Measurements from ENCODE around the gene CAPN12. TPM values are rescaled to one million over a fixed set of nuclear protein-coding genes. Genes with fewer than 3 reads are reported as not detected.

The CAPN12 gene
- total and polyA plus RNA-seq, 4 experiments from 2014 or later = 3.9 to 19.5 (median 13.3) TPM

- peak; percentile 56 to 69 (median 65) for DNase-seq
- CTCF ChIA-PET (ENCODE audit: partially characterized antibody) = interaction anchor here (0.6 to 1.5 kb wide), 10 partner anchors 10 to 178 kb away, joined by 3 to 10 read pairs (median 3); no protein-coding TSS in a partner anchor
- H3K27me3 Mint-ChIP-seq = no peaks in the 10 kb centered on the region
- H3K27ac Mint-ChIP-seq = peak overlapping the region; percentile 81 to 92 (median 88)
- no peaks in the 10 kb centered on the region for H3K9me3 Mint-ChIP-seq
- peaks cover 0 to 16% of the 10 kb centered on the region in 2 donors for H3K36me3 Mint-ChIP-seq
- Histone ChIP-seq H3K27me3 (ENCODE audit: insufficient read depth, low read length) (no peaks in the 10 kb centered on the region), H3K36me3 (ENCODE audit: insufficient read depth, low read length) (no peaks in the 10 kb centered on the region), H3K9me3 (ENCODE audit: control insufficient read depth in 1 of 2, low read length in 2 of 2) (no peaks in the 10 kb centered on the region), H3K4me3 (ENCODE audit: low read length in 2 of 2) (peak overlapping the region in 1 of 2 donors; percentile 22), H3K27ac (ENCODE audit: low read depth, low read length) (peak overlapping the region; percentile 32), H3K4me1 (ENCODE audit: insufficient read depth, low read length) (peaks cover 98% of the 10 kb centered on the region)
- H3K4me1 Mint-ChIP-seq = peaks cover 54 to 96% (median 77%) of the 10 kb centered on the region in 4 donors
- peak overlapping the region; percentile 65 to 82 (median 79) for H3K4me3 Mint-ChIP-seq
- POLR2A ChIA-PET (ENCODE audit: partially characterized antibody) = interaction anchor here (0.6 to 2.5 kb wide), 11 partner anchors 8 to 291 kb away, joined by 3 to 23 read pairs (median 4); partner anchors contain the start of genes ACTN4 and FAM98C
- intact Hi-C loops (cut with micrococcal nuclease) = loop anchor here (2.0 kb wide), 1 partner anchor 37 kb away; no protein-coding TSS in a partner anchor
Observed at GRCh38 chr19:38693380-38694223, 50.7 kb downstream of the CAPN12 start.

GRCh38 chr19:38692458-38693379 lies 51.6 kb downstream of the CAPN12 start:
- ChIA-PET CTCF (ENCODE audit: partially characterized antibody) (interaction anchor here (0.6 to 1.5 kb wide), 8 partner anchors 9 to 237 kb away, joined by 3 to 10 read pairs (median 3); no protein-coding TSS in a partner anchor), POLR2A (ENCODE audit: partially characterized antibody) (interaction anchor here (0.8 to 2.5 kb wide), 8 partner anchors 9 to 150 kb away, joined by 3 to 23 read pairs (median 4); partner anchors contain the start of gene ACTN4)
- peak overlapping the region; percentile 65 to 85 (median 79) for H3K4me3 Mint-ChIP-seq
- peaks cover 48 to 91% (median 71%) of the 10 kb centered on the region in 4 donors for H3K4me1 Mint-ChIP-seq
- H3K27ac Mint-ChIP-seq = peak overlapping the region; percentile 81 to 92 (median 88)
- no peaks in the 10 kb centered on the region for H3K36me3 ChIP-seq (ENCODE audit: insufficient read depth, low read length)
- peaks cover 0 to 10% of the 10 kb centered on the region in 2 donors for H3K36me3 Mint-ChIP-seq
- no peaks in the 10 kb centered on the region for H3K9me3 Mint-ChIP-seq
- H3K27me3 ChIP-seq (ENCODE audit: insufficient read depth, low read length) = no peaks in the 10 kb centered on the region
- no peak for DNase-seq
- no peak overlapping the region for H3K4me3 ChIP-seq (ENCODE audit: low read length in 2 of 2)
- H3K4me1 ChIP-seq (ENCODE audit: insufficient read depth, low read length) = peaks cover 96% of the 10 kb centered on the region
- no peaks in the 10 kb centered on the region for H3K27me3 Mint-ChIP-seq
- peak overlapping the region; percentile 32 for H3K27ac ChIP-seq (ENCODE audit: low read depth, low read length)
- H3K9me3 ChIP-seq (ENCODE audit: control insufficient read depth in 1 of 2, low read length in 2 of 2) = no peaks in the 10 kb centered on the region
- intact Hi-C loops (cut with micrococcal nuclease) = no loop called here

- H3K27ac ChIP-seq (ENCODE audit: low read depth, low read length) = peak overlapping the region; percentile 18
- Mint-ChIP-seq H3K9me3 (no peaks in the 10 kb centered on the region), H3K27ac (peak overlapping the region; percentile 48 to 84 (median 78)), H3K4me1 (peaks cover 52 to 92% (median 72%) of the 10 kb centered on the region in 4 donors), H3K36me3 (peaks cover 0 to 10% of the 10 kb centered on the region in 2 donors), H3K4me3 (peak overlapping the region in 7 of 8 donors; percentile 46 to 85 (median 60)), H3K27me3 (no peaks in the 10 kb centered on the region)
- no peak overlapping the region for H3K4me3 ChIP-seq (ENCODE audit: low read length in 2 of 2)
- peaks cover 96% of the 10 kb centered on the region for H3K4me1 ChIP-seq (ENCODE audit: insufficient read depth, low read length)
- no peak for DNase-seq
- CTCF ChIA-PET (ENCODE audit: partially characterized antibody) = interaction anchor here (1.0 to 1.5 kb wide), 3 partner anchors 34 to 237 kb away, joined by 3 read pairs; no protein-coding TSS in a partner anchor
- no peaks in the 10 kb centered on the region for H3K27me3 ChIP-seq (ENCODE audit: insufficient read depth, low read length)
- intact Hi-C loops (cut with micrococcal nuclease) = no loop called here
- POLR2A ChIA-PET (ENCODE audit: partially characterized antibody) = interaction anchor here (1.2 to 2.5 kb wide), 2 partner anchors 11 to 45 kb away, joined by 8 to 23 read pairs; partner anchors contain the start of gene ACTN4
- no peaks in the 10 kb centered on the region for H3K9me3 ChIP-seq (ENCODE audit: control insufficient read depth in 1 of 2, low read length in 2 of 2)
- no peaks in the 10 kb centered on the region for H3K36me3 ChIP-seq (ENCODE audit: insufficient read depth, low read length)
Observed at GRCh38 chr19:38691938-38692457, 52.3 kb downstream of the CAPN12 start.

- peaks cover 96% of the 10 kb centered on the region for H3K4me1 ChIP-seq (ENCODE audit: insufficient read depth, low read length)
- H3K9me3 ChIP-seq (ENCODE audit: control insufficient read depth in 1 of 2, low read length in 2 of 2) = no peaks in the 10 kb centered on the region
- Mint-ChIP-seq H3K36me3 (peaks cover 0 to 2% of the 10 kb centered on the region in 2 donors), H3K9me3 (no peaks in the 10 kb centered on the region), H3K27me3 (no peaks in the 10 kb centered on the region), H3K27ac (peak overlapping the region in 6 of 7 donors; percentile 53 to 81 (median 77)), H3K4me3 (peak overlapping the region in 3 of 8 donors; percentile 13 to 55 (median 55)), H3K4me1 (peaks cover 53 to 92% (median 75%) of the 10 kb centered on the region in 4 donors)
- H3K27ac ChIP-seq (ENCODE audit: low read depth, low read length) = no peak overlapping the region
- H3K27me3 ChIP-seq (ENCODE audit: insufficient read depth, low read length) = no peaks in the 10 kb centered on the region
- POLR2A ChIA-PET (ENCODE audit: partially characterized antibody) = interaction anchor here (1.2 to 1.3 kb wide), 2 partner anchors 10 to 44 kb away, joined by 3 to 8 read pairs; partner anchors contain the start of gene ACTN4
- CTCF ChIA-PET (ENCODE audit: partially characterized antibody) = interaction anchor here (1.3 kb wide), 1 partner anchor 55 kb away, joined by 3 read pairs; no protein-coding TSS in a partner anchor
- no peak overlapping the region for H3K4me3 ChIP-seq (ENCODE audit: low read length in 2 of 2)
- no peak for DNase-seq
- intact Hi-C loops (cut with micrococcal nuclease) = no loop called here
- H3K36me3 ChIP-seq (ENCODE audit: insufficient read depth, low read length) = no peaks in the 10 kb centered on the region
Observed at GRCh38 chr19:38690832-38691231, 53.4 kb downstream of the CAPN12 start.

- POLR2A ChIA-PET (ENCODE audit: partially characterized antibody) = no interaction called here
Observed at GRCh38 chr19:38690146-38690545, 54.1 kb downstream of the CAPN12 start.

GRCh38 chr19:38687837-38688378 lies 56.4 kb downstream of the CAPN12 start:
- H3K27me3 ChIP-seq (ENCODE audit: insufficient read depth, low read length) = no peaks in the 10 kb centered on the region
- peaks cover 96% of the 10 kb centered on the region for H3K4me1 ChIP-seq (ENCODE audit: insufficient read depth, low read length)
- CTCF ChIA-PET (ENCODE audit: partially characterized antibody) = interaction anchor here (1.2 to 1.6 kb wide), 2 partner anchors 12 to 47 kb away, joined by 3 to 5 read pairs; no protein-coding TSS in a partner anchor
- H3K9me3 Mint-ChIP-seq = no peaks in the 10 kb centered on the region
- no peak overlapping the region for H3K4me3 Mint-ChIP-seq
- intact Hi-C loops (cut with micrococcal nuclease) = no loop called here
- H3K4me1 Mint-ChIP-seq = peaks cover 50 to 91% (median 73%) of the 10 kb centered on the region in 4 donors
- H3K27ac Mint-ChIP-seq = peak overlapping the region in 4 of 7 donors; percentile 48 to 93 (median 90)
- peaks cover 0 to 7% of the 10 kb centered on the region in 2 donors for H3K36me3 Mint-ChIP-seq
- POLR2A ChIA-PET (ENCODE audit: partially characterized antibody) = interaction anchor here (2.5 kb wide), 1 partner anchor 40 kb away, joined by 18 read pairs; the partner anchor contains the start of gene ACTN4
- DNase-seq = no peak
- H3K9me3 ChIP-seq (ENCODE audit: control insufficient read depth in 1 of 2, low read length in 2 of 2) = no peaks in the 10 kb centered on the region
- no peak overlapping the region for H3K27ac ChIP-seq (ENCODE audit: low read depth, low read length)
- H3K27me3 Mint-ChIP-seq = no peaks in the 10 kb centered on the region
- H3K36me3 ChIP-seq (ENCODE audit: insufficient read depth, low read length) = no peaks in the 10 kb centered on the region
- no peak overlapping the region for H3K4me3 ChIP-seq (ENCODE audit: low read length in 2 of 2)

More at GRCh38 chr19:38690146-38690545, 54.1 kb downstream of the CAPN12 start:
- CTCF ChIA-PET (ENCODE audit: partially characterized antibody) = interaction anchor here (1.0 kb wide), 1 partner anchor 40 kb away, joined by 3 read pairs; no protein-coding TSS in a partner anchor
- H3K36me3 ChIP-seq (ENCODE audit: insufficient read depth, low read length) = no peaks in the 10 kb centered on the region
- no peak overlapping the region for H3K27ac ChIP-seq (ENCODE audit: low read depth, low read length)
- Mint-ChIP-seq H3K4me3 (no peak overlapping the region), H3K4me1 (peaks cover 52 to 92% (median 75%) of the 10 kb centered on the region in 4 donors), H3K9me3 (no peaks in the 10 kb centered on the region), H3K27ac (peak overlapping the region in 4 of 7 donors; percentile 37 to 65 (median 59)), H3K27me3 (no peaks in the 10 kb centered on the region), H3K36me3 (peaks cover 0 to 2% of the 10 kb centered on the region in 2 donors)
- intact Hi-C loops (cut with micrococcal nuclease) = no loop called here
- H3K27me3 ChIP-seq (ENCODE audit: insufficient read depth, low read length) = no peaks in the 10 kb centered on the region
- no peak overlapping the region for H3K4me3 ChIP-seq (ENCODE audit: low read length in 2 of 2)
- H3K4me1 ChIP-seq (ENCODE audit: insufficient read depth, low read length) = peaks cover 96% of the 10 kb centered on the region
- DNase-seq = no peak
- no peaks in the 10 kb centered on the region for H3K9me3 ChIP-seq (ENCODE audit: control insufficient read depth in 1 of 2, low read length in 2 of 2)
